Measurements from ENCODE around the gene ASB18.

Gene ASB18

GRCh38 chr2:236173729-236174607, 90.2 kb downstream of the ASB18 start:
- DNase-seq (ENCODE audit: low spot score), result no peak

GRCh38 chr2:236173036-236173728, 91.0 kb downstream of the ASB18 start:
- DNase-seq (ENCODE audit: low spot score), result no peak

GRCh38 chr2:236172255-236173035, 91.8 kb downstream of the ASB18 start:
- DNase-seq (ENCODE audit: low spot score), result no peak

GRCh38 chr2:236171680-236172254, 92.4 kb downstream of the ASB18 start:
- DNase-seq (ENCODE audit: low spot score), result no peak

- no peak for DNase-seq (ENCODE audit: low spot score)
Observed at GRCh38 chr2:236171181-236171679, 93.0 kb downstream of the ASB18 start.

- DNase-seq (ENCODE audit: low spot score), result no peak
Observed at GRCh38 chr2:236170590-236171165, 93.5 kb downstream of the ASB18 start.

GRCh38 chr2:236169741-236170589, 94.2 kb downstream of the ASB18 start:
- no peak for DNase-seq (ENCODE audit: low spot score)

GRCh38 chr2:236169151-236169721, 95.0 kb downstream of the ASB18 start:
- DNase-seq (ENCODE audit: low spot score), result no peak

- DNase-seq (ENCODE audit: low spot score), result no peak
Observed at GRCh38 chr2:236168110-236169080, 95.8 kb downstream of the ASB18 start, which contains the start of gene GBX2. TSS of gene GBX2 (minus strand) at chr2:236168386. CDS start at chr2:236167971, 415 bp downstream.

- DNase-seq (ENCODE audit: low spot score), result no peak
Observed at GRCh38 chr2:236167297-236168109, 96.7 kb downstream of the ASB18 start.

GRCh38 chr2:236166796-236167296, 97.4 kb downstream of the ASB18 start:
- DNase-seq (ENCODE audit: low spot score), result no peak

GRCh38 chr2:236165842-236166795, 98.1 kb downstream of the ASB18 start:
- DNase-seq (ENCODE audit: low spot score), result no peak

- DNase-seq (ENCODE audit: low spot score), result no peak
Observed at GRCh38 chr2:236164925-236165841, 99.0 kb downstream of the ASB18 start.

- no peak for DNase-seq (ENCODE audit: low spot score)
Observed at GRCh38 chr2:236164201-236164924, 99.8 kb downstream of the ASB18 start.
